ENCODE results near the gene MTMR1.

The MTMR1 gene

GRCh38 chrX:150763810-150764209, 70.6 kb downstream of the MTMR1 start:
- no peak for DNase-seq

- no peak for DNase-seq
These were observed 72.0 kb downstream of the MTMR1 start for GRCh38 chrX:150765237-150765636.

- DNase-seq = no peak
These were observed 72.7 kb downstream of the MTMR1 start for GRCh38 chrX:150765782-150766350.

- no peak for DNase-seq
These were observed 73.3 kb downstream of the MTMR1 start for GRCh38 chrX:150766351-150767044.

GRCh38 chrX:150767045-150767395, 73.8 kb downstream of the MTMR1 start:
- no peak for DNase-seq

- DNase-seq = no peak
These were observed 74.4 kb downstream of the MTMR1 start for GRCh38 chrX:150767475-150768131.

GRCh38 chrX:150768132-150768485, 74.9 kb downstream of the MTMR1 start:
- DNase-seq = no peak

GRCh38 chrX:150768580-150769190, 75.5 kb downstream of the MTMR1 start:
- DNase-seq = no peak

GRCh38 chrX:150769408-150769807, 76.2 kb downstream of the MTMR1 start:
- no peak for DNase-seq

- no peak for DNase-seq
These were observed 77.4 kb downstream of the MTMR1 start for GRCh38 chrX:150770623-150771022.

GRCh38 chrX:150771116-150771515, 77.9 kb downstream of the MTMR1 start:
- DNase-seq = no peak

- peak; percentile 30 for DNase-seq
These were observed 79.2 kb downstream of the MTMR1 start for GRCh38 chrX:150772150-150772970.

GRCh38 chrX:150773117-150773516, 79.9 kb downstream of the MTMR1 start:
- no peak for DNase-seq

- DNase-seq = no peak
These were observed 80.4 kb downstream of the MTMR1 start for GRCh38 chrX:150773634-150774033.

GRCh38 chrX:150774798-150775568, 81.8 kb downstream of the MTMR1 start:
- no peak for DNase-seq

GRCh38 chrX:150775569-150776350, 82.6 kb downstream of the MTMR1 start:
- DNase-seq = no peak

GRCh38 chrX:150777328-150777992, 84.3 kb downstream of the MTMR1 start:
- no peak for DNase-seq

GRCh38 chrX:150779385-150779784, 86.2 kb downstream of the MTMR1 start:
- DNase-seq = no peak

- DNase-seq = no peak
These were observed 88.5 kb downstream of the MTMR1 start for GRCh38 chrX:150781677-150782076.

- no peak for DNase-seq
These were observed 96.8 kb downstream of the MTMR1 start for GRCh38 chrX:150790021-150790420.

- no peak for DNase-seq
These were observed 99.8 kb downstream of the MTMR1 start for GRCh38 chrX:150792949-150793527.
